ENCODE results near the gene ALAS1.

- TF ChIP-seq ATF2 (CRISPR knock-in tag; IDR thresholded peaks at IDR 0.05) = no peak
- no peak for TF ChIP-seq HNRNPUL1 (IDR thresholded peaks at IDR 0.05; ENCODE audit: low read depth, low read length)
- no peak for TF ChIP-seq ZBTB40 (IDR thresholded peaks at IDR 0.05)
- TF ChIP-seq ZBTB40 (CRISPR knock-in tag; IDR thresholded peaks at IDR 0.05) = no peak
- no peak for TF ChIP-seq IRF1 (CRISPR knock-in tag; IDR thresholded peaks at IDR 0.05; ENCODE audit: low read depth)
- TF ChIP-seq PRDM15 (CRISPR knock-in tag; IDR thresholded peaks at IDR 0.05) = no peak
- no peak for TF ChIP-seq JUNB (CRISPR knock-in tag; IDR thresholded peaks at IDR 0.05; ENCODE audit: borderline replicate concordance)
- no peak for TF ChIP-seq ZNF274 (CRISPR knock-in tag; IDR thresholded peaks at IDR 0.05)
- TF ChIP-seq ZMAT3 (CRISPR knock-in tag; conservative IDR thresholded peaks at IDR 0.05) = no peak
- TF ChIP-seq SKIL (CRISPR knock-in tag; IDR thresholded peaks at IDR 0.05; ENCODE audit: borderline replicate concordance) = no peak
- no peak for TF ChIP-seq CTCF (CRISPR knock-in tag; IDR thresholded peaks at IDR 0.05)
- no peak for TF ChIP-seq HNRNPLL (IDR thresholded peaks at IDR 0.05; ENCODE audit: low read depth, low read length, poor library complexity, severe bottlenecking)
These were observed 58.2 kb downstream of the ALAS1 start for GRCh38 chr3:52256159-52256558.

Measured in HepG2 (cell line).